CD4-positive, alpha-beta memory T cell (primary cell): ENCODE results near the gene GRID1. TPM values are rescaled to one million over a fixed set of nuclear protein-coding genes. Genes with fewer than 3 reads are reported as not detected.

Source experiments
- CTCF ChIA-PET: fragments of 350-600 bp; sonication (Branson Sonifier 250); formaldehyde crosslinking; loops from one replicate; lab custom pipeline; 2021; ENCODE audit warnings: inconsistent platforms; ENCODE audit not compliant: partially characterized antibody; lab: Charles Lee
- POLR2A ChIA-PET: fragments of 350-600 bp; sonication (Branson Sonifier 250); formaldehyde crosslinking; loops from one replicate; lab custom pipeline; 2021; ENCODE audit not compliant: partially characterized antibody; lab: Charles Lee
- DNase-seq, 5 donors: peaks; one replicate each; pipeline versions ENCODE4 v3.0.0 to v3.0.0-alpha.2; 2020 to 2022; ENCODE audit warnings: mixed read lengths in 1 of 5
- H3K27ac ChIP-seq: one replicate; pipeline ENCODE4 v1.7.0; 2013; ENCODE audit warnings: low read depth, low read length
- H3K27me3 ChIP-seq: 2 replicates; pipeline ENCODE4 v1.7.0; 2013; ENCODE audit warnings: mild to moderate bottlenecking, low read length, moderate library complexity; ENCODE audit not compliant: insufficient read depth
- H3K36me3 ChIP-seq: 2 replicates; pipeline ENCODE4 v1.7.0; 2013; ENCODE audit warnings: mild to moderate bottlenecking, low read length, moderate library complexity; ENCODE audit not compliant: insufficient read depth
- H3K4me1 ChIP-seq: 2 replicates; pipeline ENCODE4 v1.7.0; 2013; ENCODE audit warnings: mild to moderate bottlenecking, low read length, moderate library complexity; ENCODE audit not compliant: insufficient read depth
- H3K4me3 ChIP-seq, 2 donors: one replicate each; pipeline ENCODE4 v1.7.0; 2013; ENCODE audit warnings: low read length in 2 of 2, mild to moderate bottlenecking in 1 of 2
- H3K9me3 ChIP-seq, 2 donors: one replicate each; pipeline ENCODE4 v1.7.0; 2013; ENCODE audit warnings: low read length in 2 of 2, control low read depth in 1 of 2; ENCODE audit not compliant: control insufficient read depth in 1 of 2
- H3K27ac Mint-ChIP-seq, 7 donors: one replicate each; pipeline ENCODE4 v1.8.0; 2020 to 2021; ENCODE audit warnings: mixed read lengths in 7 of 7, mild to moderate bottlenecking in 6 of 7, inconsistent platforms in 3 of 7, moderate library complexity in 3 of 7
- H3K27me3 Mint-ChIP-seq, 2 donors: one replicate each; pipeline ENCODE4 v1.8.0; 2020 to 2021; ENCODE audit warnings: mixed read lengths in 2 of 2
- H3K36me3 Mint-ChIP-seq, 2 donors: one replicate each; pipeline ENCODE4 v1.8.0; 2020 to 2021; ENCODE audit warnings: mixed read lengths in 2 of 2, inconsistent platforms in 1 of 2, mild to moderate bottlenecking in 1 of 2
- H3K4me1 Mint-ChIP-seq, 4 donors: one replicate each; pipeline ENCODE4 v1.8.0; 2020 to 2021; ENCODE audit warnings: mixed read lengths in 4 of 4, mild to moderate bottlenecking in 1 of 4
- H3K4me3 Mint-ChIP-seq, 8 donors: one replicate each; pipeline ENCODE4 v1.8.0; 2020 to 2021; ENCODE audit warnings: mixed read lengths in 8 of 8, mild to moderate bottlenecking in 7 of 8, moderate library complexity in 6 of 8, inconsistent platforms in 3 of 8
- H3K9me3 Mint-ChIP-seq, 8 donors: one replicate each; pipeline ENCODE4 v1.8.0; 2020 to 2021; ENCODE audit warnings: mixed read lengths in 8 of 8, mild to moderate bottlenecking in 5 of 8, inconsistent platforms in 3 of 8, moderate library complexity in 1 of 8
- intact Hi-C: fragments of 100-400 bp; cut with micrococcal nuclease; formaldehyde crosslinking; loops from one replicate; pipeline ENCODE4 v1.15.1; 2023
- polyA plus RNA-seq, 2 donors: library from polyadenylated mRNA; unstranded; fragments of 300-500 nt; fragmentation: Illumina TruSeq; gene quantifications; one replicate each; pipeline ENCODE4 v1.2.3, GENCODE V29; 2021
- total RNA-seq, 2 experiments: library from RNA; stranded (reverse); gene quantifications; one replicate each; pipeline ENCODE4 v1.2.3, GENCODE V29; 2021

Gene GRID1
- total and polyA plus RNA-seq, 4 experiments from 2014 or later, result not detected

DNA sequence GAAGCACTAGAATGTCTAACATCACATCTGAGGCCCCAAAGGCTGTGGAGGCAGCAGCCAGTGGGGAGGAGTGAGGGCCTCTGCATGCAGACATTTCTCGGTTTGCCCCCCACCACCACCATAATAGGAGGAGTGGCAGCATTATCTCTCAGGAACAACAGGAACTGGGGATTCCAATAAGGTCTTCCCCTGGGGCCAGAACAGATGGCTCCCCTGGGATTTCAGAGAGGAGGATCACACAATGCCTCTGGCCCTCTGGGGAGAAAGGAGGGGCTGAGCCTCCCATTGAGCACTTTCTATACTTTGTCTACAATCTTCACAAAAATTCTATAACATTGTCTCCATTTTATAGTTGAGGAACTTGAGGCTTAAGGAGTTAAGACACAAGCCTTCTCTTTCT lies 61.1 kb downstream of the GRID1 start:
- H3K27ac Mint-ChIP-seq, result no peak overlapping the region
- H3K27ac ChIP-seq, result no peak overlapping the region
- H3K4me3 ChIP-seq, result no peak overlapping the region
- ChIA-PET CTCF (no interaction called here), POLR2A (no interaction called here)
- no peaks in the 10 kb centered on the region for H3K27me3 ChIP-seq
- no peak overlapping the region for H3K4me3 Mint-ChIP-seq
- intact Hi-C loops, result no loop called here
- no peaks in the 10 kb centered on the region for H3K9me3 Mint-ChIP-seq
- H3K36me3 ChIP-seq, result no peaks in the 10 kb centered on the region
- H3K36me3 Mint-ChIP-seq, result no peaks in the 10 kb centered on the region
- no peaks in the 10 kb centered on the region for H3K4me1 ChIP-seq
- DNase-seq, result no peak
- peaks cover 5 to 13% of the 10 kb centered on the region in 2 donors for H3K27me3 Mint-ChIP-seq
- no peaks in the 10 kb centered on the region for H3K9me3 ChIP-seq
- H3K4me1 Mint-ChIP-seq, result no peaks in the 10 kb centered on the region

DNA sequence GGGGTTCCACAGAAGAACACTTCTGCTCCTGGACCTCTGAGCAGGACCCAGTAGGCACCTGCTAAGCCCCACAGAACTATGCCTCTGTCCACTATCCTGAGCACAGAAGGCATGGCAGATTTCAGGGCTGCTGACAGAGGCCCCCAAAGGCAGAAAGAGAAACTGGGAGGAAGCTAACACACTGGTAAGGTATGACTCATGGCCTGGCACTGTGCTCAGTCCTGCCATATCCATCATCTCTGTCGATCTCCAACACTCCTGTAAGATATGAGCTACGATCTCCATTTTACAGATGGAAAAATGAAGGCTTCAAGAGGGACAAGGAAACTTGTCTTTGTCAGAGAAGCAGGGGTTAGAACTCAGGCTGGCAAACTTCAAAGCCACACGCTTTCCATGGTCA lies 62.2 kb downstream of the GRID1 start:
- no peaks in the 10 kb centered on the region for H3K4me1 ChIP-seq
- Mint-ChIP-seq H3K4me1 (no peaks in the 10 kb centered on the region), H3K27me3 (peaks cover 3 to 16% of the 10 kb centered on the region in 2 donors), H3K4me3 (no peak overlapping the region), H3K36me3 (no peaks in the 10 kb centered on the region), H3K27ac (no peak overlapping the region), H3K9me3 (peaks cover 0 to 2% (median 0%) of the 10 kb centered on the region in 8 donors)
- no peaks in the 10 kb centered on the region for H3K9me3 ChIP-seq
- intact Hi-C loops, result no loop called here
- DNase-seq, result no peak
- H3K27ac ChIP-seq, result no peak overlapping the region
- H3K27me3 ChIP-seq, result no peaks in the 10 kb centered on the region
- CTCF ChIA-PET, result no interaction called here
- H3K36me3 ChIP-seq, result no peaks in the 10 kb centered on the region
- no peak overlapping the region for H3K4me3 ChIP-seq
- POLR2A ChIA-PET, result no interaction called here

DNA sequence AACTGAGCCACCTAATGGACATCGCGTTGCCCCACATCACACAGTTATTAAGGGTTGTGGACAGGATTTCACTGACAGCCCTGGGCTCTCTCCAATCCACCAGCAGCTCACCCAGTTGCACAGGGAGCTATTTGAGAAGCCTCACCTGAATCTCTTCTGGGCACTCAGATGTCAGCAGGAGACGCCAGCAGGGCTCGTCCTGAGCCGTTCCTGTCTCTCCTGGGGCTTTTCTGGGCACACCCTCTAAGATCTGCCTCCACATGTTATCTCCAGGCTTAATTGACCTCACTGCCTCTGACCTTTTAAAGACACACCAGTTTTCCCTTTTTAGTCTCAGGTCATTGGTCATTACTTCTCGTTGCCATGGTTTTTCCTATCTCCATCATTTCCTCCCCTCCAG lies 63.0 kb downstream of the GRID1 start:
- no peak for DNase-seq
- Mint-ChIP-seq H3K27ac (no peak overlapping the region), H3K27me3 (peaks cover 3 to 16% of the 10 kb centered on the region in 2 donors), H3K9me3 (peaks cover 0 to 2% (median 0%) of the 10 kb centered on the region in 8 donors), H3K4me1 (no peaks in the 10 kb centered on the region), H3K4me3 (no peak overlapping the region), H3K36me3 (no peaks in the 10 kb centered on the region)
- H3K36me3 ChIP-seq, result no peaks in the 10 kb centered on the region
- intact Hi-C loops, result no loop called here
- ChIA-PET CTCF (no interaction called here), POLR2A (no interaction called here)
- H3K9me3 ChIP-seq, result no peaks in the 10 kb centered on the region
- no peak overlapping the region for H3K27ac ChIP-seq
- H3K4me3 ChIP-seq, result no peak overlapping the region
- H3K27me3 ChIP-seq, result no peaks in the 10 kb centered on the region
- no peaks in the 10 kb centered on the region for H3K4me1 ChIP-seq

DNA sequence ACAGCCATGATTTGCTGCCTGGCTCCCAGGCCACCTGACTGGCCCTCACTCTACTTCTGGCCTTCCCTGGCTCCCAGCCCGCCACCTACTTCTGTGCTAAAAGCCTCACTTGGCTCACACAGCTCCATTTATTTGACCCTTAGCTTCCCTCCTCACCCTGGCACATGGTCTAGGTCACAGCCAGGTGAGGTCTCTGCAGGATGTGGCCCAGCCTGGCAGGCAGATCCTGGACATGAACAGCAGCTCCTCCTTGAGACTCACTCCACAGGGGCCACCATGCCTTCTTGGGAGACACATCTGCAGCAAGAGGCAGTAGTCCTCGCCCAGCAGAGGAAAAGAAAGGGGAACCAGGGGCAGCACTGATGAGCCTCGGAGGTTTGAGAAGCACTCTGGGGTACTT lies 64.6 kb downstream of the GRID1 start:
- H3K4me1 ChIP-seq, result no peaks in the 10 kb centered on the region
- no peaks in the 10 kb centered on the region for H3K27me3 ChIP-seq
- H3K4me1 Mint-ChIP-seq, result no peaks in the 10 kb centered on the region
- no peaks in the 10 kb centered on the region for H3K9me3 ChIP-seq
- POLR2A ChIA-PET, result no interaction called here
- no peak for DNase-seq
- H3K27ac Mint-ChIP-seq, result no peak overlapping the region
- H3K27me3 Mint-ChIP-seq, result peaks cover 3 to 14% of the 10 kb centered on the region in 2 donors
- H3K9me3 Mint-ChIP-seq, result peaks cover 0 to 2% (median 0%) of the 10 kb centered on the region in 8 donors
- H3K36me3 Mint-ChIP-seq, result no peaks in the 10 kb centered on the region
- H3K36me3 ChIP-seq, result no peaks in the 10 kb centered on the region
- H3K4me3 ChIP-seq, result no peak overlapping the region
- intact Hi-C loops, result no loop called here
- H3K4me3 Mint-ChIP-seq, result no peak overlapping the region
- no peak overlapping the region for H3K27ac ChIP-seq
- CTCF ChIA-PET, result no interaction called here

DNA sequence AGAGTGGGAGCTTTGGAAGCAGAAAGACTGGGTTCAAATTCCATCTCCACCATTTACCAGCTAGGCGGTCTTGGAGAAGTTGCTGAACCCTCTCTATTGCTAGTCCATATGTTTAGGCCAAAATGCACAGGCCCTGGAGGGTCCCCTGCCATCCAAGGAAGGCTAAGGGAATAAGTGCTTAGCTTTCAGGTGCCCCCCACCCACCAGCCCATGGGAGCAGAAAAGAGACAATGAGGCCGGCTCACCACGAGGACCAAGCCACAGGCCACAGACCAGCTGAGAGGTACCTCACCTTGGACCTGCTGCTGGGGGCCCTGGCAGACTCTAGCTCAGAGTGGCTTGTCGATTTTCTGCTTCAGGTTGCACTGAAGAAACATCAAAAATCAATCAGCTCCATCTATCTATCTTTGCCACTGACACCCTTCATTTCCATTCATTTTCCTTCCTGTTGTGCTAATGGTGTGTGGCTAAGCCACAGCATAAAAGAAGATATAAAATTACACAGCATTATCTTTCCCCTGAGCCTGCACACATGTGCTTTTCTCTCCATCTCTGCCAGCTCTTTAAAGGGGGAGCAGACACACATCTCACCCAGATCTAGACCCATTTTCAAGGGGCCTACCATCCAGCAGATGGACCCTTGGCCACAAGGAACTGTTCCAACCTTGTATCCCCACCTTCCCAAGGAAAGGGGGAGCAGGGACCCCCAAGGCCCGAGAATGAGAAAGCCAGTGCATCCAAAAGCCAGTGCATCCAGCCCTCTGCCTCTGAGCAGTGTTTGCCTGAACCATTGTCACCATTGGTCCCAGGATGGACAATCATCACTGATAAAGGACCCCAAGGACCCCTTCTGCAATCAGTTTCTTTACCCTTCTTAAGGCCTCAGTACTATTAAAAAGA lies 65.4 kb downstream of the GRID1 start:
- CTCF ChIA-PET, result interaction anchor here (1.0 to 1.1 kb wide), 2 partner anchors 14 kb away, joined by 3 read pairs; no protein-coding TSS in a partner anchor
- Mint-ChIP-seq H3K36me3 (no peaks in the 10 kb centered on the region), H3K27me3 (peaks cover 3 to 14% of the 10 kb centered on the region in 2 donors), H3K27ac (no peak overlapping the region), H3K4me3 (no peak overlapping the region), H3K4me1 (no peaks in the 10 kb centered on the region), H3K9me3 (peaks cover 0 to 2% (median 0%) of the 10 kb centered on the region in 8 donors)
- no peak for DNase-seq
- no peak overlapping the region for H3K27ac ChIP-seq
- no peak overlapping the region for H3K4me3 ChIP-seq
- H3K36me3 ChIP-seq, result no peaks in the 10 kb centered on the region
- no peaks in the 10 kb centered on the region for H3K27me3 ChIP-seq
- intact Hi-C loops, result no loop called here
- H3K4me1 ChIP-seq, result no peaks in the 10 kb centered on the region
- H3K9me3 ChIP-seq, result no peaks in the 10 kb centered on the region
- POLR2A ChIA-PET, result no interaction called here

DNA sequence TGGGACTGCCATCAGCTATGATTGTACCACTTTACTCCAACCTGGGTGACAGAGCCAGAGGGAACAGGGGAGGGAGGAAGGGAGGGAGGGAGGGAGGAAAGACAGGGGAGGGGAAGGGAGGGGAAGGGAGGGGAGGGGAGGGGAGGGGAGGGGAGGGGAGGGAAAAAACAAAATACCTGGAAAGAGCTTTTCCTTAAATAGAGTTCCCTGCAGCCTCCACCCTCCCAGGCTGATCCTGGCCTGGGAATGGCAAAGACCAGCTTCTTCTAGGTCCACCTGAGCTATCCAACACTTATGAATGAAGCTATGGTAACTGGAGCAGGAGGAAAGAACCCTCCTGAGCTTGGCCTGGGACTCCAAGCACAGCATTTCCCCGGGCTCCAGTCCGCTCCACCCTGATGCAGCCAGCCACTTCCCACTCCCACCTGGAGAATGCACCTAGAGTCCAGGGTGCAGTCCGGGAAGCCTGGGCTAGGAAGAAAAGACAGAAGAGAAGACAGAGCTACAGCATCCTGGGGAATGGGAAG lies 66.1 kb downstream of the GRID1 start:
- Mint-ChIP-seq H3K9me3 (peaks cover 0 to 2% (median 0%) of the 10 kb centered on the region in 8 donors), H3K27ac (no peak overlapping the region), H3K36me3 (no peaks in the 10 kb centered on the region), H3K4me1 (no peaks in the 10 kb centered on the region), H3K27me3 (peaks cover 3 to 15% of the 10 kb centered on the region in 2 donors), H3K4me3 (no peak overlapping the region)
- intact Hi-C loops, result no loop called here
- Histone ChIP-seq H3K4me3 (no peak overlapping the region), H3K36me3 (no peaks in the 10 kb centered on the region), H3K4me1 (no peaks in the 10 kb centered on the region), H3K9me3 (no peaks in the 10 kb centered on the region), H3K27ac (no peak overlapping the region), H3K27me3 (no peaks in the 10 kb centered on the region)
- no peak for DNase-seq
- CTCF ChIA-PET, result interaction anchor here (1.0 to 1.1 kb wide), 2 partner anchors 13 to 14 kb away, joined by 3 read pairs; no protein-coding TSS in a partner anchor
- POLR2A ChIA-PET, result no interaction called here

DNA sequence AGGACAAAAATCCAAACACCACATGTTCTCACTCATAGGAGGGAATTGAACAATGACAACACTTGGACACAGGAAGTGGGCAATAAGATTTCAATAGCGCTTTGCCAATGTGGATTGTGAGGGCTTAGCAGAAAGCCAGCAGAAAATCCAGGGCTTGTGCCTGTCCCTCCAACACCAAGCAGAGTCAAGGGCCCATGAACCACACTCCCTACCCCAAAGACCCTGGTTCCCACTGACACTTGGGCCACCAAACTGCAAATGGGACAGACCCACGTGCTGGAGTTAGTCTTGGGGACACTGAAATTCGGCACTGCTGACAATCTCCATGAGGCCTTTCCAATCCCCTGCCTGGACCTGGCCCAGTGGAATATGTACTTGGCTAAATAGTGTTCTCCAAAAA lies 67.0 kb downstream of the GRID1 start:
- H3K4me1 Mint-ChIP-seq, result no peaks in the 10 kb centered on the region
- Histone ChIP-seq H3K27ac (no peak overlapping the region), H3K4me1 (no peaks in the 10 kb centered on the region), H3K4me3 (no peak overlapping the region), H3K9me3 (no peaks in the 10 kb centered on the region), H3K27me3 (no peaks in the 10 kb centered on the region), H3K36me3 (no peaks in the 10 kb centered on the region)
- peaks cover 9 to 18% of the 10 kb centered on the region in 2 donors for H3K27me3 Mint-ChIP-seq
- ChIA-PET POLR2A (no interaction called here), CTCF (no interaction called here)
- intact Hi-C loops, result no loop called here
- no peaks in the 10 kb centered on the region for H3K36me3 Mint-ChIP-seq
- H3K27ac Mint-ChIP-seq, result no peak overlapping the region
- no peak overlapping the region for H3K4me3 Mint-ChIP-seq
- DNase-seq, result no peak
- peaks cover 0 to 2% (median 0%) of the 10 kb centered on the region in 8 donors for H3K9me3 Mint-ChIP-seq
